Stimulated activated CD4-positive, alpha-beta T cell treated with anti-CD3 and anti-CD28 coated beads, TNF-alpha, amount 100 ng/mL, for 48 hours (primary cell): Measurements from ENCODE around the gene SUSD5.
"Not testable (repeated sequence)": the region's sequence is repeated elsewhere in the genome, so short reads cannot be mapped to it uniquely, and the experiment has no call there.

Experiments
- DNase-seq, 3 donors: peaks; one replicate each; pipeline ENCODE4 v3.0.0-alpha.2; 2020; ENCODE audit warnings: low read depth in 3 of 3

SUSD5 gene

DNA sequence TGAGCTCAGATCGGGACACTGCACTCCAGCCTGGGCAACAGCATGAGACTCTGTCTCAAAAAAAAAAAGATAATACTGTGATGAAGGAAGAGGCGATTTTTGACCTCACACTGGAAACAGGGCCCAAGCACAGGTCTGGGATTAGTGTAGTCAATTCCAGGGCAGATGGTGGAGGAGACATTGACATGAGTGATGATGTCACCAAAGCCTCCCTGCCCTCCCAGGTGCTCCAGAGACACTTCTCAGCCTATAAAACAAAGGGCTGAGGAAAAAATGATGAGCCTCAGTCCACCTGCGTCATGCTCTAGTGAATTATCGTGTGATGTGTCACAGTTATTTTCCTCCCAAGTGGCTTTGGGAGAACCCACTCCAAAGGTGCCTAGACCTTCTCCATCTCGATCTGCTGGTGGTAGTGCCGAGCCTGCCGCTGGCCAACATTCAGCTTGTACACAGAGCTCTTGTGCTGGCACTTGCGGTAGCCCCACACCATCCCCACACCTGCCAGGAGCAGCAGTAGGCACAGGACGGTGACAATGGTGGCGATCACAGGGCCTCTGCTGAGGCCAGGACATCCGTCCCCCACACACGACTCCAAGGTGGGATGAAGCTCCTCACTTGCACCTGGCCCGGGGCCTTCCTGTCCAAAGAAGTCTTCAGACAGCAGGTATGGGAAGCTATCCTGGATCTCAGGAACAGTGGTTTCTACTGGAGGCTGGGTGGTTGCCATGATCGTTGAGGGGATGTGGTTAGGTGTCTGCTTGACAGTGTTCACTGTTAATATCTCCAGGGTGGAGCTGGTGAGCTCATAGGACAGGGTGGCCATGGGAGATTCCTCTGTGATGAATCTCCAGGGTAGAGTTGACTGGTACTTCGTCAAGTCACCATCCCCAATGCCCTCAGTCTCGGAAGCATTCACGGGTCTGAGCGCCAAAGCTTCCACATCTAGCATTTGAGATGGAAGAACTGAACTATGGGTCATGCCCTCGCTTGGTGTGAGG is 65.9 kb downstream of the SUSD5 start:
- no peak for DNase-seq

DNA sequence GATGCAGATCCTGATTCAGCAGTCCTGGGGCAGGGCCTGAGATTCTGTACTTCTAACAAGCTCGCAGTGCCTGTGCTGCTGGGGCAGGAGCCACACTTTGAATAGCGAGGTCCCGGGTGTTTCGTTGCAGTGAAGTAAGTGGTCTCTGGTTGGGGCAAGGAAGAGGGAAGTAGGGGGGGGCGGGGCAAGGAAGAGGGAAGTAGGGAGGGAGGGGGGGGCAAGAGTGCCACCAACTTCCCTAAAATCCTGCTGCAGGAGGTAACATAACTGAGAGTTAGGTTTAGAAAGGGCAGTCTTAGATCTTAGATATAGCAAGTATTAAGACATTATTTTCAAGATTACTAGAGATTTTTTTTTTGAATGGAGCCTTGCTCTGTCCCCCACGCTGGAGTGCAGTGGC is 69.3 kb downstream of the SUSD5 start:
- no peak for DNase-seq

DNA sequence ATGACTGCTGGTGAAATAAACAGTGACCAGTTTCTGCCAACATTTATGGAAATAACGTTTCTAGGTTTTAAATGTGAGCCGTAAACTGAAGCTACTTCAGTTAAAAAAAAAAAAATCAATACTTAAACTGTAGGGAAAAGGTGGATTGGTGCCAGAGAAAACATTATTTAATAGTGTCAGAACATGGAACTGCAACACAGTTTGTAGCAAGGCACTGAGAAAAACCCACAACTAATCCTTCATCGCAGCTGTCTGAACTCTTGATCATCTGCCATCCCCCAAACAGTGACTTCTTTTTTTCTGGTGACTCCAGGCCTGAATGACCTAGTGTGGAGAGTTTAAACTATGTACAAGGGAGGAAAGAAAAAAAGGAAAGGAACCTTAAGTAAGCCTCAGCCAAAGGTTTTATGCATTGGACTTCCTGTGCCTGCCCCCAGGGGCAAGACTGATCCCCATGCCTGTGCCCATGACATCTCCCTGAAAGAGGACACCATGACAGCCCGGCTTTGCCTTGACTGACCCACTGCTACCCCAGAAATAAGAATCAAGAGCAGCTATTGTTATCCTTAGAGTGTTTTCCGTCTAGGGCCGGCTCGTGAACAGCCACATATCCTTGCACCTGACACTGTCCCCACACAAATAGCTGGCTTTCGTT is 71.7 kb downstream of the SUSD5 start:
- DNase-seq = no peak

DNA sequence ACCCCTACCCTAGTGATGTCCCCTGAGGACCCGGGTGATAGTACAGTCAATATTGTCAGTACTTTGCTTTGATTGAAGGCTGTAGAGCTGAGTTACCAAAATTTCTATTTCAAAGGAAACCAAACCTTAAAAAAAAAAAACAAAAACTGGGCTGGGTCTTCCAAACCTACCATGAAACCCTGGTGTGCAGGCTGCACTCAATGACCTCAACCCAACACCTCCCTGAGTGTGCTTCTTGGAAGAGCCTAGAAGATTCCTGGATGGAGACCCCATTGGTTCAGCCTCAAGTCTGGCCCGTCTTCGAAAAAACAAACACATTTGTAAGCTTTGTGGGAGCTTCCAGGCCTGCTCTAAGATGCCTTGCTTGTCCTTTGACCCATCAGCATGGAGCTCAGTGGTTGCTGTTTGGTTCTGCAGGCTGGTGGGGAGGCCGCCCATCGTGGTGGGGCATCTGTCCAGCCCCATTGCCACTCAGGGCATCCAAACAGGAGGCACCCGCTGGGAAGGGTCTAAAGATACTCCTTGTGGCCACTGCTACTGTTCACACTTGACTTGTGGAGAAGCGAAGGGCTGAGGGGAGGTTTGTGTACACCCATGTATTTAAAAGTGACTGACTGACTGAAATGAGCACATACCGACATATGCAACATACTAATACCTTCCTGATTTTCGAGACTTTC is 72.6 kb downstream of the SUSD5 start:
- DNase-seq = no peak

DNA sequence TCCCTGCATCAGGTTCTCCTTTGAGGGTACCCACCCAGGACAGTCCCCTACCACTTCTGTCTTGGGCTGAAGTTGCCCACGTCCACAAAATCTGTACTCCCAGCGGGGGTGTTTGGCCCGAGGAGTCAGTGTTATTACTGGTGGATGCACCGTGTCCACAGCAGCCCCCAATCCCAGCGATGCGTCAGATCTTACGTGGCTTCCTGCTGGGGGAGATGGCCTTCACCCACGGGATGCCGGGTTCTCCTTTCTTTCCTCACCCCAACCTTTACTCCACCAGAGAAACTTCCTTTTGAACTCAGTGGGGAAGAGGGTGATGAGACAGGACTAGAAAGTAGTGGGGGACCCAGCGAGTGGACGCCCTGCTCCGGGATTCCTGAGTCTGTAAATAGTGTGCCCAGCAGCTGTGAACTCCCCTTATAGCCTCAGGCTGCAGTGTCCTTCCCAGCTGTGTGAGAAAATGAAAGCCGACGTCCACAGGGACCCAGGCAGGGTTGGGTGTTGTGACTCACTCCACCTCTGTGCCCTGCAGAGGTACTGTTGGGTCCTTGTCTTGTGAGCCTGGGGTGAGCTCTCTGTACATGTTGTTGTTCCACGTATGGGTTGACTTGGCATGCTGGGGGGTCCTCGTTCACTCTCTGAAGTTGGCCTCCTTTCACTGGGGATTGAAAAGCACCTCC is 73.2 kb downstream of the SUSD5 start:
- DNase-seq = no peak

DNA sequence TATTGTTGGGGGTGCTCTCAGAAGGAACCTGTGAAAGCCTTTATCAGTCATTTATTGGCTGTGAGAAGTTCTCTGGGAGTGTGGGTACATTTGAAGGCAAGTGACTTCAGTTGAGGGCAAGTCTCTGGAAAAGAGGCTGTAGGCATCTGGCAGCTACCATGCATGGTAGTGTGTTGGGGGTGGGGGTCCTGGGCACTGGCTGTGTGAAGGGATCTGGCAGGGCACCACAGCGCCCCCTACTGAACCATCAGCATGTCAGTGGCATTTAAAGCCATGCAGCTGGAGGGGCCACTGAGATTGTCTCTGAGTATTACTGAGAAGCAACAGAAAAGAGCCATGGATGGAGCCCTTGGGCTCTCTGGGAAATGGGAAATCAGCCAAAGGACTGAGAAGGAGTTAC is 74.2 kb downstream of the SUSD5 start:
- peak in 2 of 3 donors; percentile 12 to 31 for DNase-seq

DNA sequence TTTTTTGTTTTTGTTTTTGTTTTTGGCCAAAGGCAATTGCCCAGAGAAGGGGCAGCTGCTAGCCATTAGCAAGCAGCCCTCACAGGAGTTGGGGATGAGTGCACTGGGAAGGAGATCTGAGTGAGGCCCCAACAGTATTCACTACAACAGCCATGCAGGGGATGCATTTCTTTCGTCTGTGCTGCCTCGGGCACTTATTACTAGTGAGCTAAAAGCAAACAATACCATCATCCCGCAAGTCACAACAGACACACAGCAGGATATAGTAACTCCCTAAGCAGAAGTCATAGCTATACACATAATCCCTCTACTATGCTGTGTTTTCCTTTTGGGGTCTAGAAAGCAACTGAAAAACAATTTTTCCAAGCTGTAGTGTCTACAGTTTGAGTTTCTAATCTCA is 77.6 kb downstream of the SUSD5 start:
- DNase-seq = no peak

DNA sequence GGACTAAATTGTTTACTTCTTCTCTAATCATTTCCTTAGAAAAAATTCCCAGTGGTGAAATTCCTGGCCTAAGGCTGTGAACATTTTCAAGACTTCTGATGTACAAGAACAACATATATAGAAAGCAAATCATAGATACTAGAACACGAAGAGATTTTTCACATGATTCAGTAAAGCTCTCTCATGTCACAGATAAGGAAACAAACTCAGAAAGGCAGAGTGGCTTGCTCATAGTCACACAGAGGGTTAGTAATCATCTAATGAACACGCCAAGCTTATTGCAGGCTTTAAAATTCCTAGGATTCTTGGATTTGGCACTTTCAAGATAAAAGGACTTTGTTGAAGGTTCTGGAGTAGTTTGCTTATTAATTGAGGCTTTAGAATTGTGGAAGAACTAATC is 78.6 kb downstream of the SUSD5 start:
- DNase-seq = no peak

DNA sequence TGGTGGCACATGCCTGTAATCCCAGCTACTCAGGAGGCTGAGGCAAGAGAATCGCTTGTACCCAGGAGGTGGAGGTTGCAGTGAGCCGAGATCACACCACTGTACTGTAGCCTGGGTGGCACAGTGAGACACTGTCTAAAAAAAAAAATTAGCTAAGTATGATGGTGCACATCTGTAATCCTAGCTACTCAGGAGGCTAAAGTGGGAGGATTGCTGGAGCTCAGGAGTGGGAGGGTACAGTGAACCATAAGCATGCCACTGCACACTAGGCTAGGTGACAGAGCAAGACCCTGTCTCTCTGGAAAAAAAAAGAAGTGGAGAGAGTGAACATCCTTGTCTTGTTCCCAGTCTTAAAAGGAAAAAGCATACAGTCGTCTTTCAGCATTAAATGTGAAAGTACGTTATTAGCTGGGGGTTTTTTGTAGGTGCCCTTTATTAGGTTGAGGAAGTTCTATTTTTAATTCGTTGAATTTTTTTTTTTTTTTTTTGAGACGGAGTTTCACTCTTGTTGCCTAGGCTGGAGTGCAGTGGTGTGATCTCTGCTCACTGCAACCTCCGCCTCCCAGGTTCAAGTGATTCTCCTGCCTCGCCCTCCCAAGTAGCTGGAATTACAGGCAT is 79.5 kb downstream of the SUSD5 start:
- not testable (repeated sequence) for DNase-seq

DNA sequence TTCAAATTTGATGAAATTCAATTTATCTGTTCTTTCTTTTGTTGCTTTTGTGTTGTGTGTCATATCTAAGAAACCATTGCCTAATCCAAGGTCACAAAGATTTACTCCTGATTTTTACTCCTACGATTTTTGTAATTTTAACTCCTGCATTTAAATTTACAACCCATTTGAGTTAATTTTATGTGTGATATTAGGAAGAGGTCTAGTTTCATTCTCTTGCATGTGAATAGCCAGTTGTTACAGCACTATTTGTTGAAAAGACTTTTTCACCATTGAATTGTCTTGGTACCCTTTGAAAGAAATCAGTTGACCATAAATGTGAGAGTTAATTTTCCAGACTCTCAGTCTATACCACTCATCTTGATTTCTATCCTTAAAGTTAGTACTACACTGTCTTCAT is 80.9 kb downstream of the SUSD5 start:
- no peak for DNase-seq

DNA sequence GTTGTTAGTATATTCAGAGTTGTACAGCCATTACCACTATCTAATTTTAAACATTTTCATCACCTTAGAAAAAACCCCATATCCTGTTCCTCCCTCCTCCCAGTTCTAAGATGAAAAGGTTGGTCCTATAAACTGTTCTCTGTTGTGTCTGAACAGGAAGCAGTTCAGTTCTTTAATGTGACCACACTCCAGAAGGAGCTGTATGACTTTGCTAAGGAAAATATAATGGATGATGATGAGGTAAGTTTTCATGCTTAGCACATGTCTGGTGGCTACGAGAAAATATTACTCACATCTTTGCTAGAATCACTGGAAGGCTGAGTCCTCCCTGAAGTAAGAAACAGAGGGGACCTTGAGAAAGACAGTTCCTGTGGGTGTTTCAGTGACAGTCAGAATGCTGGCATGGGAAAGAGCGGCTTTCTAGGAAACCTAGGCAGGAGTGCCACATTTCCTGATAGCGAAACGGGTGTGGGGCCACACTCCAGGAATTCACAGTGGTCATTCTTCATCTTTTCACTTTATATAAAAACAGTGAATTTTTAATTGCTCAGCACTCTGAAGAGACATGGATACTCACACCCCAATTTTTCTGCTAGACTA is 84.5 kb downstream of the SUSD5 start:
- no peak for DNase-seq

DNA sequence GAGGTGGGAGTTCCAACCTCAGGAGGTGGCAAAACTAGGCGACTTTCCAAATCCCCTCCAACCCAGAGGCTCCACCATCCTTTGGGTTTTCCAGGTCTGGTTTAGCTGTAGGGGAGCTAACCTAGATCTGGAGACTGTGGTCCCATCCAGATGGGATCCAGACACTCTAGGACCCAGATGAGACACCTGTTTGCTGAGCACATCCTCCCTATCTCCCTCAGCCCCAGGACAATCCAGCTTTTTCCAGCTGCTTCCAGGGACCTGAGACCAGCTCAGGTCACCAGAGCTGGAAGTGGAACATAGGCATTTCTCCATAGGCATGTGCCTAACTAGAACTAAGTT is 86.6 kb downstream of the SUSD5 start:
- DNase-seq = no peak

DNA sequence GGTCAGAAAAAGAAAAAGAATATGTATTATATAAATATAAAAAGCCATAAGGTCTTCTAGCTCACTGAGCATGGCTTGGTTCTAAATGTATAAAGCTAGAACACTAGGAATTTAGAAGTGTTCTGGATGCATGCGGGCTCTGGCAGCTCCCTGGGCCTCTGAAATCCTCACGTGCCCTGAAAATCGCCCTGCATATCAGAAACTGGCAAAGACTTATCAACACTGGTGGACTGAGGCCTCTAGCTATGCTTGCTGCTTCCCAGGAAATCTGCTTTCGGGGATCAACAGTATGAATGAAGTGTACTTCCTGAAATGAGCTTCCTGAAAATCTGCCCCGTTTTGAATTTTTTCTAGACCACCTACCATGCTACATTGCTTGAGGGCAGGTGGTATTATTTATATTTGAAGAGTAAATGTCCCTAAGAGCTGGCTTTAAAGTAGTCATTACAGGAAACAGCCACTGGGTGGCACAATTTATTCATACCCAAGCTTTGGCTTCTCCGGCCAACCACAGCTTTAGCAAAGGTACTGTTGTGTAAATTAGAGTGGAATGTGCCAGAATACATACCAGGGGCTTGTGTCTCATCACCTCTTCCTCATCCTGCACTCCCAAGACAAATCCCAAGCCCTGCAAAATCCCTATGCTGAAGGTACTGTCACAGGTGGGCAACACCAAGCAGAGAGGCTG is 87.1 kb downstream of the SUSD5 start:
- DNase-seq = peak in 2 of 3 donors; percentile 19 to 20

DNA sequence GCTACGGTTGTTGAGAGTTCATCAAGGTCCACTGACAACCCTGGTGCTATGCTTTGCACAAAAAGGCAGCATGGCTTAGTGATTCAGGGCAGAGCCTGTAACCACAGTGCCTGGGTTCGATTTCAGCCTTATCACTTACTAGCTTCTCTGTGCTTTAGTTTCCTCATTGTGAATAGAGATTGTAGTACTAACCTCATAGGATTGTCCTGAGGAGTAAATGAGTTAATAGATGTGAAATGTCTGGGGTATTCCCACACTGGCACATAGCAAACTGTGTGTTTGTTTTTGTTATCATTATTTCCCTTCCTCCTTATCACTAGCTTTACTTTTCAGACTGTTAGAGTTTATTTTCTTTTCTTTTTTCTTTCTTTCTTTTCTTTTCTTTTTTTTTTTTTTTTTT is 88.5 kb downstream of the SUSD5 start:
- no peak for DNase-seq

DNA sequence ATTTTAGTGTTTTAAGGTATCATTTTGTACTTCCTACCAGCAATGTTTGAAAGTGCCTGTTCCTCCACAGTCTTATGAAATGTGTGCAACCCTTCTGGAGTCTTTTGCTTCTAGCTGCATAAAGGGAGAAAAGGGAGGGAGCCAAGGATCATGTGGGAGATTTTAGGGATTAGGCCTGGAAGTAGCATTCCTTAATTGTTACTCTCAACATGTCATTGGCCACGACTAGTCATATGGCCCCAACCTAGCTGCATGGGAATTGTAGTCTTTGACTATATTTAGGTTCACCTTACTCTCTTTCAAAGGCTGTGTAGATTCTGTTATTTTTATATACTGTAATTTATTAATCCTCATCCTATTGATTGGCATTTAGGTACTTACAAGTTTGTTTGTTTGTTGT is 89.9 kb downstream of the SUSD5 start:
- no peak for DNase-seq

DNA sequence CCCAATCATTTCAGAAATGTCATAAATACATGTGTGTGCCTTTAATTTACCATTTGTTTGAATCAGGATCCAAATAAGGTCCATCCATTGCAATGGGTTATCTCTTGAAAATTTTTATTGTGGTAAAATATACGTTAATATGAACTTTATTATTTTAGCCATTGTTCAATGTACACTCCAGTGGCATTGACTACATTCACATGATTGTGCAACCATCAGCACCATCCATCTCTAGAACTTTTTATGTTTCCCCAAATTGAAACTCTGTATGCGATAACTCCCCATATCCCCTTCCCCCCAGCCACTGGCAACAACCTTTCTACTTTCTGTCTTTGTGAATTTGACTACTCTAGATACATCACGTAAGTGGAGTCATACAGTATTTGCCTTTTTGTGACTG is 92.8 kb downstream of the SUSD5 start:
- no peak for DNase-seq

DNA sequence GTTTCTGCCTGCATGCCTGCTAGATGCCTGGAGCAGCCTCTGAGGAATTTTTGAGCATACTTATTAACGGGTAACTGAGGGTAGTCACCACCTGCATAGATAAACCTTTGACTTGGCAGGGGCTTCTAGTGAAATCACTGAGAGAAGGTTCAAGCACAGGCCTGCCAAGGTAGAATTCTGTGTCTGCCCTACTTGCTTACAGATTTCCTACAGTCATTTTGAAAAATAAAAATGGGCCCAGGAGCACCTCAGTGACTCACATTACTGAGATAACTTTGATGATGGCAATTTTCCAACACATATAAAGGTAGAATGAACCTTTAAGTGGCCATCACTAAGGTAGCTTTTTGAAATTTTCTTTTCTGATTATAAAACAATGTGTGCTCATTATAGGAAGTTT is 94.0 kb downstream of the SUSD5 start:
- DNase-seq = no peak

DNA sequence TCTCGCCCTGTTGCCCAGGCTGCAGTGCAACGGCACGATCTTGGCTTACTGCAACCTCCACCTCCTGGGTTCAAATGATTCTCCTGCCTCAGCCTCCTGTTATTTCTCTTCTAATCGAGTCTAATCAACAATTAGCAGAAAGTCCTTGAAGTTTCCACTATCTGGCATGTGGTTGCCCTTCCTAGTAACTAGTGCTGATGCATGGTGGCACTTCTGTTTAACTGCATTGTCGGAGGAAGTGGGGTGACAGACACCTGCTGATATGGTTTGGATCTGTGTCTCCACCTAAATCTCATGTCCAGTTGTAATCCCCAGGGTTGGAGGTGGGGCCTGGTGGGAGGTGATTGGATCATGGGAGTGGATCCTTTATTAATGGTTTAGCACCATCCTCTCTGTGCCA is 95.6 kb downstream of the SUSD5 start:
- DNase-seq = no peak

DNA sequence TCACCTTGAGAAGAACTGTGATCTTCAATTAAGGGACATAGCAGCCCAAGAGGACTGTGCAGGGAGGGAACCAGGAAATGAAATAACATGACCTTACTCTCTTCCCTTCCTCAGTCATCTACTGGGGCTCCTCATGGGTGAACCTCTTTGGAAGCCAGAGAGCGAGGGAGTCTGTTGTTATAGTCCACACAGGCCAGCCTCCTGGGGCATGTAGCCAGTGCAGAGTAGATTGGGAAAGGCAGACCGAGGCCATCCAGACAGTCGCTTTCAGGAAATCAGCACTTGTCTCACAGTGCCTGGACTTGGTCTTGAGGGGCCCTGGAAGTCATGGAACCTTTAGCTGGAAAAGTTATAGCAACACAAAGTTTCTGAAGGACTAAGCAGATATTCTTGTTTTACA is 98.7 kb downstream of the SUSD5 start:
- no peak for DNase-seq

DNA sequence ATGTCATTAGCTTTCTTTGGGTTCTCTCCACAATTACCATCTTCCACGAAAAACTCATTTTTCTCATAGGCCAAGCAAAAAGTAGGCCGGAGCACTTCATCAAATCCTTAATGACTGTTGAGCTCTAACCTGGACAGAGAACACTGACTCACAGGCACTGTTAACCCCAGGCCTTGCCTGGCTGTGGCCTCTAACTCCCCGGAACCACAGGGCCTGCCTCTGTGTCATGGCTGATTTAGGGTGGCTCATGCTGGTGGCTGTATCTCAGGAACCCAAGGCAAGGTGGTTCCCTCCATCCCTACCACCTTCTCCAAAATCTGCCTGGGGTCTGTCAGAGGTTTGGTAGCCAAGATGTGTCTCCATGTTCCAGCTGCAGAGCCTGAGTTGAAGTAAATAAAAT is 101.1 kb downstream of the SUSD5 start:
- no peak for DNase-seq
